IgD-negative memory B cell (primary cell): ENCODE measurements around the gene PNLIPRP2. TPM values are rescaled to one million over a fixed set of nuclear protein-coding genes. Genes with fewer than 3 reads are reported as not detected.
A peak's percentile ranks its signal among the peaks of the same experiment; 100 is the strongest.

ENCODE experiments used
- H3K27ac Mint-ChIP-seq, 3 donors: one replicate each; pipeline ENCODE4 v1.8.0; 2020 to 2022; ENCODE audit warnings: mild to moderate bottlenecking in 3 of 3, mixed read lengths in 3 of 3, moderate library complexity in 1 of 3
- H3K27me3 Mint-ChIP-seq: one replicate; pipeline ENCODE4 v1.8.0; 2021; ENCODE audit warnings: mixed read lengths
- H3K36me3 Mint-ChIP-seq: one replicate; pipeline ENCODE4 v1.8.0; 2020; ENCODE audit warnings: mild to moderate bottlenecking, mixed read lengths
- H3K4me1 Mint-ChIP-seq, 3 donors: one replicate each; pipeline ENCODE4 v1.8.0; 2020 to 2022; ENCODE audit warnings: mixed read lengths in 3 of 3, mild to moderate bottlenecking in 1 of 3
- H3K4me3 Mint-ChIP-seq, 4 donors: one replicate each; pipeline ENCODE4 v1.8.0; 2020 to 2022; ENCODE audit warnings: mild to moderate bottlenecking in 4 of 4, mixed read lengths in 4 of 4, moderate library complexity in 3 of 4
- H3K9me3 Mint-ChIP-seq, 3 donors: one replicate each; pipeline ENCODE4 v1.8.0; 2020 to 2021; ENCODE audit warnings: mixed read lengths in 3 of 3, mild to moderate bottlenecking in 1 of 3
- polyA plus RNA-seq: library from polyadenylated mRNA; unstranded; fragments of 300-500 nt; fragmentation: Illumina TruSeq; gene quantifications from one replicate; pipeline ENCODE4 v1.2.3, GENCODE V29; 2021

PNLIPRP2 gene
- polyA plus RNA-seq, 1 donor from 2014 or later: not detected

GRCh38 chr10:116672891-116673290, 52.1 kb downstream of the PNLIPRP2 start:
- no peaks in the 10 kb centered on the region for H3K36me3 Mint-ChIP-seq
- peaks cover 0 to 1% (median 0%) of the 10 kb centered on the region in 3 donors for H3K4me1 Mint-ChIP-seq
- H3K27me3 Mint-ChIP-seq: peaks cover 4% of the 10 kb centered on the region
- H3K4me3 Mint-ChIP-seq: no peak overlapping the region
- H3K27ac Mint-ChIP-seq: no peak overlapping the region
- H3K9me3 Mint-ChIP-seq: peaks cover 0 to 1% (median 0%) of the 10 kb centered on the region in 3 donors

- no peaks in the 10 kb centered on the region for H3K36me3 Mint-ChIP-seq
- H3K9me3 Mint-ChIP-seq: peaks cover 0 to 1% (median 0%) of the 10 kb centered on the region in 3 donors
- H3K27ac Mint-ChIP-seq: no peak overlapping the region
- peaks cover 4% of the 10 kb centered on the region for H3K27me3 Mint-ChIP-seq
- H3K4me3 Mint-ChIP-seq: no peak overlapping the region
- H3K4me1 Mint-ChIP-seq: no peaks in the 10 kb centered on the region
Observed at GRCh38 chr10:116673866-116674265, 53.1 kb downstream of the PNLIPRP2 start.

- no peaks in the 10 kb centered on the region for H3K4me1 Mint-ChIP-seq
Observed at GRCh38 chr10:116674901-116675423, 54.2 kb downstream of the PNLIPRP2 start.

GRCh38 chr10:116676118-116676517, 55.4 kb downstream of the PNLIPRP2 start:
- no peaks in the 10 kb centered on the region for H3K36me3 Mint-ChIP-seq
- H3K27me3 Mint-ChIP-seq: no peaks in the 10 kb centered on the region
- no peak overlapping the region for H3K4me3 Mint-ChIP-seq
- H3K4me1 Mint-ChIP-seq: no peaks in the 10 kb centered on the region
- no peak overlapping the region for H3K27ac Mint-ChIP-seq
- H3K9me3 Mint-ChIP-seq: peaks cover 0 to 1% (median 0%) of the 10 kb centered on the region in 3 donors

More at GRCh38 chr10:116674901-116675423, 54.2 kb downstream of the PNLIPRP2 start:
- Mint-ChIP-seq H3K4me3 (no peak overlapping the region), H3K36me3 (no peaks in the 10 kb centered on the region), H3K27me3 (peaks cover 4% of the 10 kb centered on the region), H3K27ac (no peak overlapping the region), H3K9me3 (peaks cover 0 to 1% (median 0%) of the 10 kb centered on the region in 3 donors)

- H3K4me3 Mint-ChIP-seq: no peak overlapping the region
- peaks cover 0 to 1% (median 0%) of the 10 kb centered on the region in 3 donors for H3K9me3 Mint-ChIP-seq
- H3K4me1 Mint-ChIP-seq: no peaks in the 10 kb centered on the region
- no peak overlapping the region for H3K27ac Mint-ChIP-seq
- H3K27me3 Mint-ChIP-seq: no peaks in the 10 kb centered on the region
- H3K36me3 Mint-ChIP-seq: no peaks in the 10 kb centered on the region
Observed at GRCh38 chr10:116676633-116677032, 55.9 kb downstream of the PNLIPRP2 start.

- no peaks in the 10 kb centered on the region for H3K9me3 Mint-ChIP-seq
- no peak overlapping the region for H3K4me3 Mint-ChIP-seq
- H3K27ac Mint-ChIP-seq: no peak overlapping the region
- no peaks in the 10 kb centered on the region for H3K4me1 Mint-ChIP-seq
- no peaks in the 10 kb centered on the region for H3K36me3 Mint-ChIP-seq
- H3K27me3 Mint-ChIP-seq: no peaks in the 10 kb centered on the region
Observed at GRCh38 chr10:116679351-116679750, 58.6 kb downstream of the PNLIPRP2 start.

- Mint-ChIP-seq H3K9me3 (peaks cover 0 to 2% (median 0%) of the 10 kb centered on the region in 3 donors), H3K4me3 (peak overlapping the region in 1 of 4 donors; percentile 52), H3K27ac (no peak overlapping the region), H3K4me1 (peaks cover 0 to 1% (median 0%) of the 10 kb centered on the region in 3 donors), H3K27me3 (no peaks in the 10 kb centered on the region), H3K36me3 (no peaks in the 10 kb centered on the region)
Observed at GRCh38 chr10:116683166-116683565, 62.4 kb downstream of the PNLIPRP2 start.

- H3K36me3 Mint-ChIP-seq: no peaks in the 10 kb centered on the region
- H3K27ac Mint-ChIP-seq: no peak overlapping the region
- peaks cover 0 to 2% (median 0%) of the 10 kb centered on the region in 3 donors for H3K9me3 Mint-ChIP-seq
- H3K4me1 Mint-ChIP-seq: peaks cover 0 to 1% (median 0%) of the 10 kb centered on the region in 3 donors
- no peaks in the 10 kb centered on the region for H3K27me3 Mint-ChIP-seq
- no peak overlapping the region for H3K4me3 Mint-ChIP-seq
Observed at GRCh38 chr10:116683821-116684220, 63.1 kb downstream of the PNLIPRP2 start.

GRCh38 chr10:116684781-116685180, 64.0 kb downstream of the PNLIPRP2 start:
- Mint-ChIP-seq H3K4me3 (no peak overlapping the region), H3K36me3 (no peaks in the 10 kb centered on the region), H3K9me3 (peaks cover 0 to 2% (median 0%) of the 10 kb centered on the region in 3 donors), H3K27me3 (no peaks in the 10 kb centered on the region), H3K27ac (no peak overlapping the region), H3K4me1 (peaks cover 0 to 1% (median 0%) of the 10 kb centered on the region in 3 donors)

GRCh38 chr10:116685807-116686206, 65.1 kb downstream of the PNLIPRP2 start:
- Mint-ChIP-seq H3K4me3 (no peak overlapping the region), H3K36me3 (peaks cover 2% of the 10 kb centered on the region)

GRCh38 chr10:116686632-116687031, 65.9 kb downstream of the PNLIPRP2 start:
- H3K4me1 Mint-ChIP-seq: peaks cover 0 to 1% (median 0%) of the 10 kb centered on the region in 3 donors
- no peak overlapping the region for H3K27ac Mint-ChIP-seq
- peaks cover 2% of the 10 kb centered on the region for H3K36me3 Mint-ChIP-seq
- peaks cover 0 to 2% (median 0%) of the 10 kb centered on the region in 3 donors for H3K9me3 Mint-ChIP-seq
- H3K4me3 Mint-ChIP-seq: no peak overlapping the region
- H3K27me3 Mint-ChIP-seq: no peaks in the 10 kb centered on the region

More at GRCh38 chr10:116685807-116686206, 65.1 kb downstream of the PNLIPRP2 start:
- H3K4me1 Mint-ChIP-seq: peaks cover 0 to 1% (median 0%) of the 10 kb centered on the region in 3 donors
- H3K27ac Mint-ChIP-seq: no peak overlapping the region
- H3K27me3 Mint-ChIP-seq: no peaks in the 10 kb centered on the region
- H3K9me3 Mint-ChIP-seq: peaks cover 0 to 2% (median 0%) of the 10 kb centered on the region in 3 donors

GRCh38 chr10:116687633-116688032, 66.9 kb downstream of the PNLIPRP2 start:
- H3K36me3 Mint-ChIP-seq: peaks cover 2% of the 10 kb centered on the region
- peaks cover 0 to 2% (median 0%) of the 10 kb centered on the region in 3 donors for H3K9me3 Mint-ChIP-seq
- no peak overlapping the region for H3K27ac Mint-ChIP-seq
- H3K4me1 Mint-ChIP-seq: peaks cover 0 to 1% (median 0%) of the 10 kb centered on the region in 3 donors
- no peaks in the 10 kb centered on the region for H3K27me3 Mint-ChIP-seq
- no peak overlapping the region for H3K4me3 Mint-ChIP-seq

GRCh38 chr10:116688241-116688711, 67.5 kb downstream of the PNLIPRP2 start:
- H3K36me3 Mint-ChIP-seq: peaks cover 2% of the 10 kb centered on the region
- H3K9me3 Mint-ChIP-seq: peaks cover 0 to 2% (median 0%) of the 10 kb centered on the region in 3 donors
- peaks cover 0 to 1% (median 0%) of the 10 kb centered on the region in 3 donors for H3K4me1 Mint-ChIP-seq
- no peaks in the 10 kb centered on the region for H3K27me3 Mint-ChIP-seq
- no peak overlapping the region for H3K4me3 Mint-ChIP-seq
- H3K27ac Mint-ChIP-seq: no peak overlapping the region

- Mint-ChIP-seq H3K27me3 (no peaks in the 10 kb centered on the region), H3K27ac (no peak overlapping the region), H3K4me3 (no peak overlapping the region)
Observed at GRCh38 chr10:116688741-116689495, 68.2 kb downstream of the PNLIPRP2 start.

GRCh38 chr10:116689744-116690143, 69.0 kb downstream of the PNLIPRP2 start:
- Mint-ChIP-seq H3K27ac (no peak overlapping the region), H3K27me3 (peaks cover 3% of the 10 kb centered on the region), H3K36me3 (peaks cover 2% of the 10 kb centered on the region)

More at GRCh38 chr10:116688741-116689495, 68.2 kb downstream of the PNLIPRP2 start:
- H3K9me3 Mint-ChIP-seq: peaks cover 0 to 2% (median 0%) of the 10 kb centered on the region in 3 donors
- peaks cover 0 to 1% (median 0%) of the 10 kb centered on the region in 3 donors for H3K4me1 Mint-ChIP-seq
- peaks cover 2% of the 10 kb centered on the region for H3K36me3 Mint-ChIP-seq

More at GRCh38 chr10:116689744-116690143, 69.0 kb downstream of the PNLIPRP2 start:
- Mint-ChIP-seq H3K4me1 (peaks cover 0 to 1% (median 0%) of the 10 kb centered on the region in 3 donors), H3K4me3 (peak overlapping the region in 1 of 4 donors; percentile 27), H3K9me3 (peaks cover 0 to 3% (median 0%) of the 10 kb centered on the region in 3 donors)
